Right hindlimb (tissue), 1 donor: ENCODE results near the gene DBNDD1.
"Not testable (repeated sequence)": the region's sequence is repeated elsewhere in the genome, so short reads cannot be mapped to it uniquely, and the experiment has no call there.

ENCODE experiments used
- DNase-seq: peaks from one replicate; pipeline ENCODE4 v3.0.0-alpha.2; 2018

DBNDD1 gene

GRCh38 chr16:90018652-90019542 lies at the start of gene DBNDD1:
Gene DBNDD1 (minus strand): TSS chr16:90019456. CDS start chr16:90019341, 115 bp downstream.
- DNase-seq: no peak

- no peak for DNase-seq
These were observed 42.2 kb upstream of the DBNDD1 start for GRCh38 chr16:90061437-90061836.

GRCh38 chr16:90057738-90058173 lies 38.5 kb upstream of the DBNDD1 start:
- DNase-seq: no peak

GRCh38 chr16:90056521-90056920 lies 37.3 kb upstream of the DBNDD1 start:
- not testable (repeated sequence) for DNase-seq

DNA sequence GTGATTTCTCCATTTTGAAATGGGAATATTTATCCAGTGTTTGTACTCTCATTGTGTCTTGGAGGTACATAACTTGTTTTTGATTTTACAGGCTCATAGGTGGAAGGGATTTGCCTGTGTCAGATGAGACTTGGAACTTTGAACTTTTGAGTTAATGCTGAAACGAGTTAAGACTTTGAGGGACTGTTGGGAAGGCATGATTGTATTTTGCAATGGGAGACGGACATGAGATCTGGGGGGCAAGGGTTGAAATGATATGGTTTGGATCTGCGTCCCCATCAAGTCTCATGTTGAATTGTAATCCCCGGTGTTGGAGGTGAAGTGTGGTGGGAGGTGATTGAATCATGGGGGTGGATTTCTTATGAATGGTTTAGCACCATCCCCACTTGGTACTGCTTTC lies 36.1 kb upstream of the DBNDD1 start:
- DNase-seq: no peak

DNA sequence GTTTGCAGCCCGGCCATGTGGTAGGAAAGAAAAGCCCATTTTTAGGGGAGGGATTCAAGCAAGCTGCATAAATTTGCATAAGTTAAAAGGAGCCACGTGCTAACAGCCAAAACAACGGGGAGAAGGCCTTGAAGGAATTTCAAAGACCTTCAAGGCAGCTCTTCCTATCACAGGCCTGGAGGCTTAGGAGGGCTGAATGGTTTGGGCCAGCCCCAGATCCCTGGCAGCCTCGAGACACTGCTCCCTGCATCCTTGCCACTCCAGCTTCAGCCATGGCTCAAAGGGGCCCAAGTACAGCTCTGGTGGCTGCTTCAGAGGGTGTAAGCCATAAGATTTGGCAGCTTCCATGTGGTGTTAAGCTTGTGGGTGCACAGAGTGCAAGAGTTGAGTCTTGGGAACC lies 35.3 kb upstream of the DBNDD1 start:
- DNase-seq: no peak

GRCh38 chr16:90053902-90054500 lies 34.7 kb upstream of the DBNDD1 start:
- DNase-seq: no peak

GRCh38 chr16:90050969-90051368 lies 31.7 kb upstream of the DBNDD1 start:
- DNase-seq: no peak

DNA sequence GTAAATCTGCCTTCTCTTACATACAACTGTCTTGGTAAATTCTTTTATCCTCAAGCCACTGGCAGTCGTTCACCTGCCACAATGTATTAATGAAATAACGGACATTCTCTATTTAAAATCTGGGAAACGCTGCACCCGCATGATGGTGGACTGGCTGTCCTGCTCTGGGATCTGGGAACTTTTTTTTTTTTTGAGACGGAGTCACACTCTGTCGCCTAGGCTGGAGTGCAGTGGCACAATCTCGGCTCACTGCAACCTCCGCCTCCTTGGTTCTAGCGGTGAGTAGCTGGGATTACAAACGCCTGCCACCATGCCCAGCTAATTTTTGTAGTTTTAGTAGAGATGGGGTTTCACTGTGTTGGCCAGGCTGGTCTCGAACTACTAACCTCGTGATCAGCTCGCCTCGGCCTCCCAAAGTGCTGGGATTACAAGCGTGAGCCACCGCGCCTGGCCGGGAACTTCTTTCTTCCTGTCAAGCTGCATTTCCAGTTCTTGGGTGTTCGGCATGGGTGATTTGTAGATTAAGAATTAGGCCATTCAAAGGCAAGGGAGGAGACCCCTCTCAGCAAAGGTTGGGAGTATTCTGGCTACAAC lies 29.6 kb upstream of the DBNDD1 start:
- no peak for DNase-seq

DNA sequence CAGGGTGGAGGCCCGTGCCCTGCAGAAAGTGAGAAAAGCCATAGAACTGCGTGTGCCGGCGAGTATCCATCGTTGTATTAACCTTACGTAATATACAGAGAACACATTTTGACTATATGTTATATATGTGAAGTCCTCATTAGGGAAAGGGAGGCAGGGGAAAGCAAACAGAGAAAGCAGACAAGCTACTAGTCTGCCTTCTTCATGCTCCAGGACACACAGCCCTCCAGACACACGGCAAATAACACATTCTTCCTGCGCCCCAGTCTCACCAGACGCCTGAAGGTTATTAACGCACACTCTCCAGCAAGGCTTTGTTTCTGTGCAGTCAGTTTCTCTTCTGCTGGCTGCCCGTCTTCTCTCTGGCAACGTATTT lies 29.1 kb upstream of the DBNDD1 start:
- DNase-seq: no peak

GRCh38 chr16:90047714-90048346 lies 28.6 kb upstream of the DBNDD1 start:
- no peak for DNase-seq

GRCh38 chr16:90046971-90047713 lies 27.9 kb upstream of the DBNDD1 start:
- peak; percentile 84 for DNase-seq

DNA sequence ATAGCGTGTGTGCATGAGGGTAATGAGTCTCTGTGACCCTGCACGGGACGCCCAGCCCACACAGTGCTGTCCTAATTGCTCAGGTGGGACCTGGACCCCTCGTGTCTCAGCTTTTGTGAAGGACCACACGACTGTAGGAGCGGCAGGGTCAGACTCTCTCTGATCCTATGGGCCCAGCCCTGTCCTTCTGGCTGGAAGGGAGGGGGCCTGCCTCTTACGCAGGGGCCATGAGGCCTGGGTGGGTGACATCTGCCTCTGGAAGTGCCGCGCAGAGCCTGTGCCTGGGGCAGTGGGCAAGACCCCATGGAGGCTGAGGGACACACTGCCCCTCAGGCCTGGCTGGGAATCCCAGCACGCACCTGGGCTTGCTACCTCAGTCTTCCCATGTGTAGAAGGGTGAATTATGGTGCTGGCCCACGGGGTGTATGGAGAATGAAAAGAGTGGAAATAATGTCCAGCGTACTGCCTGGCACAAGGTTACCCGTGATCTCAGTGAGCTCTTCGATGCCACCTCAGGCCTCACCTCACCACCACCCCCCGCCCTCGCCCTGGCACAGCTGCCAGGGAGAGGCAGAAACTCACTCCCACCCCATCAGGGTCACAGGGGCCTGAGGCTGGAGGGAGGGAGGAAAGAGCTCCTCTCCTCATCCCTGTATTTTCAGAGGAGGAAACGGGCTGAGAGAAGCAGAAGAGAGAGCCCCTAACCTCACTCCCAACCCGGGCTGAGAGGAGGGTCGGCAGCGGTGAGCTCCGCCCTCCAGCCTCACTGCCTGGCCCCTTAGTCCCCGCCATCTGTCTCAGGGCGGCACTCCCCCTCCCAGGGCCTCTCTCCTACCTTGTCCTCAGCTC lies 27.1 kb upstream of the DBNDD1 start:
- DNase-seq: no peak

DNA sequence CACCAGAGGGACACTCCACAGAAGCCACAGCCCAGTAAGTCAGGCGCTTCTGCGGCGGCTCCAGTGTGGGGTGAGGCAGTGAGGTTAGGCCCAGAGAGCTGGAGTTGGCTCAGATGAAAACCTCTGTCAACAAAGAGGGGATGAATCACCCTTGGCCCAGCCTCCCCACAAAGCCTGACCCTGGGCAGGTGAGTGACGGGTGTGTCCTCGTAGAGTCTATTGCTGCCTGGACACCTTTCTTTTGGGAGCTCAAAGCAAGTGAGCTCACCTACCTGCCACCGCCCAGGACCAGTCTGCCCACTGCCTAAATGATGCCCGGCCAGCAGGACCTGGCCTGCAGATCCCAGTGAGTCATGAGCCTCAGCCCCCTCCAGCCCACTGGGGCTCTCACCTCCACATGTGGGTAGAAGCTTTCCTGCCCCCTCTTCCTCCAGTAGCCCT lies 24.9 kb upstream of the DBNDD1 start:
- DNase-seq: no peak

- no peak for DNase-seq
These were observed 24.3 kb upstream of the DBNDD1 start for GRCh38 chr16:90043526-90043925.

DNA sequence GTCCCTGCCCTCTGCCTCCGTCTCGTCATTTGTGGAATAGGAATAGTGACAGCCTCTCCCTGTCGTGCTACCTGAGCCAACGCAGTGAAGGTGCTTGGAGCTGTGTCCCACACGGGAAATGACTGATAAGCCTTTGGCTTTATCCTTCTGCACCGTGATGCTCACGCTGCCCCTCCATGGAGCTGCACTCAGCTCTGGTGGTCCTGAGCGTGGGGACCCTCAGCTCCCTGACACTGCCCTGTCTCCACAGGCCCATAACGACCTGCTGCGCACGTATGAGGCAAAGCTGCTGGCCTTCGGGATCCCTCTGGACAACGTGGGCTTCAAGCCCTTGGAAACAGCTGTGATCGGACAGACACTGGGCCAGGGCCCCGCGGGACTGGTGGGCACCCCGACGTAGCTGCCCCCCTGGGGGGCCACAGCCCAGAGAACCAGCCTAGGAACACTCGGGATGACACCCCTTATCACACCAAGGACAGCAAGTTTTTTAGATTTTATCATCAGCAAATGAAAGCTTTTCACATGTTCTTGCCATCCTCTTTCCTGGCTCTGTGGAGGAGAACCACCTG lies 23.8 kb upstream of the DBNDD1 start:
- DNase-seq: no peak

DNA sequence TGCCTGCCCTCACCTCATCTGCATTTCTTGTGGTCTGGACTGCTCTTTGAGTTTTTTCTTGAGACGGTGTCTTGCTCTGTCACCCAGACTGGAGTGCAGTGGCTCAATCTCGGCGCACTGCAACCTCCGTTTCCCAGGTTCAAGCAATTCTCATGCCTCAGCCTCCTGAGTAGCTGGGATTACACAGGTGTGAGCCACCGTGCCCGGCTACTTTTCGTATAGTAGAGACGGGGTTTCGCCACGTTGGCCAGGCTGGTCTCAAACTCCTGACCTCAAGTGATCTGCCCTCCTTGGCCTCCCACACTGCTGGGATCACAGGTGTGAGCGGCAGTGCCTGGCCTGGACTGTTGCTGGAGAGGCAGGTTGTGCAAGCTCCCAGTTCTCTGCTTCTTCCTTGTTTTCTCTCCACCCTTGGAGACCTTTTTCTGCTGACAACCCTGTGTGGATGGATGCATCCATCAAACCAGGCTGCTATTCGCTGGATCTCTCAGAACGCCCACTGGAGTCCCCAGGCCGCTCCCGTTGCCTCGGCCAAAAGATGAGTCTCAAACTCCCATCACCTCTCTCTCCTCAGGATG lies 22.7 kb upstream of the DBNDD1 start:
- DNase-seq: no peak

GRCh38 chr16:90040152-90041023 lies 21.1 kb upstream of the DBNDD1 start:
- no peak for DNase-seq

DNA sequence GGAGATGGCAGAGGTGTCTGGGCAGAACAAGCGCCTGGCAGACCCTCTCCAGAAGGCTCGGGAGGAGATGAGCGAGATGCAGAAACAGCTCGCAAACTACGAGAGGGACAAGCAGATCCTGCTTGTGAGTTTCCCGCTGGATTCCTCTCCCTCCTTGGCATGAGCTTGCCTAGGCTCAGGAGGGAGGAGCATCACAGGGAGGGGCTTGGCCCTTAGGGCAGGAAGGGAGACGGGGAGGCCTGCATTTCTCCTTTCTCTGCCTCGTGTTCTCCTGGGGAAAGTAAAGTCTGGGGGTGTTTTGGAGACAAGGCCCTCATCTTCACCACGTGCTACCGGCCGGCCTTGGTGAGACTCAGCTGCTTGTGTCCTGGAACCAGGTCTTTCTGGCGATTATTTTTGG lies 18.0 kb upstream of the DBNDD1 start:
- DNase-seq: no peak

DNA sequence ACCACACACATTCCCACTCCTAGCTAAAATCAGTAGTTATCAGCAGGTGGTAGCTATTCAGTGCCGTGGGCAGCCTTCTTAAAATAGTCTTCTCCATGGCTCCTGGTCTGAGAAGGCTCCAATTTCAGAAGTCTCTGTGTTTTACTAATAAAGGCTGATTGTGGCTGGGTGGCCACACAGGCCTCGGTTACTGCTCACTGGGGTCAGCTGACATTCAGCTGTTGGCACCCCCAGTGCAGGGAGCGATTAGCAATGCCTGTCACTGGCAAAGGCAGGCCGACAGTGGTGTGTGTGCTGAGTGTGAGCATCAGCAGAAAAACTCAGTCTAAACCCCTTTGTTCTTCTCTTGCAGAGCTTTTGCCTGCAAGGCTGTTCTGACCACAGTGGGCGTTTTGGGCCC lies 16.6 kb upstream of the DBNDD1 start:
- DNase-seq: no peak
